Fibroblast of mammary gland (primary cell): Measurements from ENCODE around the gene EIF5B.

Source experiments
- DNase-seq: peaks from one replicate; pipeline ENCODE4 v3.0.0-alpha.2; 2010; ENCODE audit warnings: low read depth
- H3K4me3 ChIP-seq: 2 replicates; pipeline ENCODE4 v1.5.1; 2011; ENCODE audit warnings: low read depth, mild to moderate bottlenecking, low read length, moderate library complexity; ENCODE audit not compliant: control insufficient read depth
- CTCF ChIP-seq: conservative IDR thresholded peaks from 2 replicates; pipeline ENCODE4 v1.5.1; 2011; ENCODE audit warnings: low read depth, low read length, inconsistent platforms; ENCODE audit not compliant: control insufficient read depth, insufficient read depth

EIF5B gene

GRCh38 chr2:99436874-99437273, 99.7 kb downstream of the EIF5B start:
- no peak for DNase-seq
- no peak overlapping the region for H3K4me3 ChIP-seq
- no peak for TF ChIP-seq CTCF

- H3K4me3 ChIP-seq = no peak overlapping the region
- DNase-seq = no peak
- TF ChIP-seq CTCF = no peak
These were observed 102.8 kb downstream of the EIF5B start for GRCh38 chr2:99439971-99440505.

- DNase-seq = peak; percentile 58
- H3K4me3 ChIP-seq = no peak overlapping the region
- peak; percentile 53 for TF ChIP-seq CTCF
These were observed 105.6 kb downstream of the EIF5B start for GRCh38 chr2:99442837-99443236.

- no peak overlapping the region for H3K4me3 ChIP-seq
- no peak for TF ChIP-seq CTCF
- DNase-seq = no peak
These were observed 107.0 kb downstream of the EIF5B start for GRCh38 chr2:99444222-99444621.

- no peak for TF ChIP-seq CTCF
- DNase-seq = peak; percentile 29
- no peak overlapping the region for H3K4me3 ChIP-seq
These were observed 107.9 kb downstream of the EIF5B start for GRCh38 chr2:99445065-99445464.

GRCh38 chr2:99448556-99448955, 111.4 kb downstream of the EIF5B start:
- TF ChIP-seq CTCF = no peak
- DNase-seq = peak; percentile 77
- H3K4me3 ChIP-seq = no peak overlapping the region

- TF ChIP-seq CTCF = no peak
- DNase-seq = peak; percentile 8
- no peak overlapping the region for H3K4me3 ChIP-seq
These were observed 113.0 kb downstream of the EIF5B start for GRCh38 chr2:99450199-99450598.
